Esophagus muscularis mucosa (tissue), 4 donors: ENCODE results near the gene ANXA6. TPM values are rescaled to one million over a fixed set of nuclear protein-coding genes. Genes with fewer than 3 reads are reported as not detected.

Experiments used
- DNase-seq: peaks from one replicate; pipeline ENCODE4 v3.0.0-alpha.2; 2017; ENCODE audit errors: extremely low spot score
- H3K27ac ChIP-seq, 4 donors: fragments of 200-600 bp; sonication (generic); replicated peaks in 1 of 4; 1 replicate in 3 of 4; 2 replicates in 1 of 4; pipeline ENCODE4 v1.5.1; 2016 to 2019; ENCODE audit warnings: mild to moderate bottlenecking in 1 of 4
- H3K27me3 ChIP-seq, 4 donors: fragments of 200-600 bp; sonication (generic); one replicate each; pipeline versions ENCODE4 v1.5.1 to v1.6.0; 2016 to 2019
- H3K36me3 ChIP-seq, 4 donors: fragments of 200-600 bp; sonication (generic); one replicate each; pipeline ENCODE4 v1.5.1; 2016 to 2019
- H3K4me1 ChIP-seq, 4 donors: fragments of 200-600 bp; sonication (generic); one replicate each; pipeline ENCODE4 v1.5.1; 2016 to 2019
- H3K4me3 ChIP-seq, 4 donors: fragments of 200-600 bp; sonication (generic); 1 replicate in 2 of 4; 2 replicates in 2 of 4; pipeline ENCODE4 v1.5.1; 2016 to 2019; ENCODE audit warnings: mild to moderate bottlenecking in 4 of 4, moderate library complexity in 1 of 4
- H3K9me3 ChIP-seq, 4 donors: fragments of 200-600 bp; sonication (generic); 1 replicate in 3 of 4; 2 replicates in 1 of 4; pipeline ENCODE4 v1.5.1; 2016 to 2019
- EP300 ChIP-seq: sonication (generic); formaldehyde crosslinking; IDR thresholded peaks from one replicate; pipeline ENCODE4 v1.6.1; 2017; ENCODE audit warnings: antibody characterized with exemption
- POLR2A ChIP-seq: fragments of 450-650 bp; IDR thresholded peaks from one replicate; pipeline ENCODE4 v1.6.1; 2017; ENCODE audit warnings: antibody characterized with exemption, moderate library complexity, mild to moderate bottlenecking, low read depth
- POLR2AphosphoS5 ChIP-seq, 2 donors: sonication (generic); formaldehyde crosslinking; IDR thresholded peaks; one replicate each; pipeline ENCODE4 v1.6.1; 2017; ENCODE audit warnings: antibody characterized with exemption in 2 of 2
- WGBS: methylation state at CpG from one replicate; pipeline ENCODE4 v1.1.5; 2018; 5-methylcytosine and 5-hydroxymethylcytosine counted together
- intact Hi-C: fragments of 100-400 bp; cut with DNase I; formaldehyde crosslinking; loops from one replicate; pipeline ENCODE4 v1.15.1; 2023
- total RNA-seq, 4 donors: library from RNA; depleted of rRNA; stranded (reverse); fragments of >200 nt; gene quantifications; one replicate each; pipeline versions ENCODE4 v1.1.0 to v1.2.1, GENCODE V29; 2016
- TF ChIP-seq, protein P1 (sequence below), 3 experiments: fragments of 200-600 bp in 2 of 3; fragments of 450-650 bp in 1 of 3; sonication (generic) in 2 of 3; IDR thresholded peaks; one replicate each; pipeline ENCODE4 v1.5.1; 2017 to 2019; ENCODE audit warnings: antibody characterized with exemption in 3 of 3, mild to moderate bottlenecking in 2 of 3, moderate library complexity in 1 of 3

The ANXA6 gene
- total RNA-seq, 4 donors from 2014 or later, result 232 to 442 (median 374) TPM

DNA sequence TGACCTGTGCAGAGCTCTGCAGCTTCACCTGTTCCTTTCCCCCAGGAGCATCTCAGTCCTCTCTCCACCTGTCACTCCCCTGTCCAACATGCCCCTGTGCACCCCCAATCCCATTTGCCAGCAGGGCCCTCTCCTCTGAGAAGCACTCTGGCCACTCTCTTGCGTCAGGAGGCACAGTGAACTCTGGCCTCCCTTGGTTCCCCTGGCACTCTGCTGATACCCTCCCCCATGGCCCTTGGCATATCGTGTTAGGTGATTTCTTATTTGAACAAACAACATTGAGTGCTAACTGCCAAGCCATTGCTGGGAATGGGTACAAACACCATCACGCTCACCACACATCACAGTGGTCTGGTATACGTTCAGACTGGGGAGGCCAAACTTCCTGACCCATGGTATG is 55.8 kb downstream of the ANXA6 start:
- DNase-seq, result no peak
- H3K36me3 ChIP-seq, result peaks cover 0 to 58% (median 41%) of the 10 kb centered on the region in 4 donors
- peaks cover 26 to 38% (median 34%) of the 10 kb centered on the region in 4 donors for H3K4me1 ChIP-seq
- peak overlapping the region in 1 of 4 donors; percentile 30 for H3K27ac ChIP-seq
- no peak overlapping the region for H3K4me3 ChIP-seq
- intact Hi-C loops, result no loop called here
- H3K27me3 ChIP-seq, result no peaks in the 10 kb centered on the region
- H3K9me3 ChIP-seq, result no peaks in the 10 kb centered on the region
- TF ChIP-seq, protein P1, sequence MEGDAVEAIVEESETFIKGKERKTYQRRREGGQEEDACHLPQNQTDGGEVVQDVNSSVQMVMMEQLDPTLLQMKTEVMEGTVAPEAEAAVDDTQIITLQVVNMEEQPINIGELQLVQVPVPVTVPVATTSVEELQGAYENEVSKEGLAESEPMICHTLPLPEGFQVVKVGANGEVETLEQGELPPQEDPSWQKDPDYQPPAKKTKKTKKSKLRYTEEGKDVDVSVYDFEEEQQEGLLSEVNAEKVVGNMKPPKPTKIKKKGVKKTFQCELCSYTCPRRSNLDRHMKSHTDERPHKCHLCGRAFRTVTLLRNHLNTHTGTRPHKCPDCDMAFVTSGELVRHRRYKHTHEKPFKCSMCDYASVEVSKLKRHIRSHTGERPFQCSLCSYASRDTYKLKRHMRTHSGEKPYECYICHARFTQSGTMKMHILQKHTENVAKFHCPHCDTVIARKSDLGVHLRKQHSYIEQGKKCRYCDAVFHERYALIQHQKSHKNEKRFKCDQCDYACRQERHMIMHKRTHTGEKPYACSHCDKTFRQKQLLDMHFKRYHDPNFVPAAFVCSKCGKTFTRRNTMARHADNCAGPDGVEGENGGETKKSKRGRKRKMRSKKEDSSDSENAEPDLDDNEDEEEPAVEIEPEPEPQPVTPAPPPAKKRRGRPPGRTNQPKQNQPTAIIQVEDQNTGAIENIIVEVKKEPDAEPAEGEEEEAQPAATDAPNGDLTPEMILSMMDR (IDR thresholded peaks at IDR 0.05), result no peak
- TF ChIP-seq POLR2A (no peak), EP300 (no peak), POLR2AphosphoS5 (IDR thresholded peaks at IDR 0.05) (no peak)
- WGBS, result 92% methylated on average over 4 of the region's 4 CpGs

DNA sequence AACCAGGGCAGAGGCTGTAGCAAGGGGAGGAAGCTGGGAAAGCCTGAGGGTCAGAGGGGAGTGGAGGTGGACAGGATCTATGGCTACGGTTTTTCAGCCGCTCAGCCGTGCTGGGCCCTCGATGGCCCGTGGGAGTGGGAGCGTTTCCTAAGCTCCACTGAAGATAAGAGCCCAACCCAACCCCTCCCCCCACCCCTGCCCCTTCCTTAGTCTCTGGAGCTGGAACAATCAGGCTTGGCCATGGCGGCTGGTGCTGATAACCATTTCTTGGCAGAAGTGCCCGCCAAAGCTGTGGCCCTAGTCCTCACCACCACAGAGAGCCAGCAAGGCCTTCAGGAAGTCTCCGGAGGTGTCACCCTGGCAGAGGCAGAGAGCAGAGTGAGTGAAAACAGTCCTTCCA is 56.4 kb downstream of the ANXA6 start:
- 93% methylated on average over 8 of the region's 9 CpGs for WGBS
- Histone ChIP-seq H3K4me1 (peaks cover 26 to 36% (median 32%) of the 10 kb centered on the region in 4 donors), H3K9me3 (no peaks in the 10 kb centered on the region), H3K27me3 (no peaks in the 10 kb centered on the region), H3K4me3 (no peak overlapping the region), H3K27ac (peak overlapping the region in 1 of 4 donors; percentile 30), H3K36me3 (peaks cover 0 to 52% (median 35%) of the 10 kb centered on the region in 4 donors)
- DNase-seq, result no peak
- intact Hi-C loops, result no loop called here
- TF ChIP-seq, protein P1 (IDR thresholded peaks at IDR 0.05), result no peak
- TF ChIP-seq POLR2AphosphoS5 (IDR thresholded peaks at IDR 0.05), result no peak
- TF ChIP-seq POLR2A, result no peak
- TF ChIP-seq EP300, result no peak

DNA sequence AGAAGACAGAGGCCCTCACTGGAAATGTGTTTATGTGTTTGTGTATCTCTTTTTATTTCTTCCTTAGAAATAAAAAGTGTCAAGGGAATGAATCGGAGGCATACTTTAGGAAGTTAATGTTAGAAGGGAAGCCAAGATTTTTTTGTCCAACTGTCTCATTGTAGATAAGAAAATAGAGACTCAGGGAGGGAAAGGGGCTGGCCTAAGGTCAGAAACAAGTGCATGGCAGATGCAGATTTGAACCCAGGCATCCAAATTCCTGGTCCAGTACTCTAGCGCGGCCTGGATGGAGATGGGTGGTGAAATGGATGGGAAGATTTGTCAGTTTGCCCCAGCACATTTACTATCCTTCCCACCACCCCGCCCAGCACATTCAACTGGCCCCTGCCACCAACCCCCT is 56.9 kb downstream of the ANXA6 start:
- peaks cover 26 to 36% (median 34%) of the 10 kb centered on the region in 4 donors for H3K4me1 ChIP-seq
- H3K36me3 ChIP-seq, result peaks cover 0 to 49% (median 31%) of the 10 kb centered on the region in 4 donors
- TF ChIP-seq EP300, result no peak
- TF ChIP-seq POLR2A, result no peak
- TF ChIP-seq POLR2AphosphoS5 (IDR thresholded peaks at IDR 0.05), result no peak
- TF ChIP-seq, protein P1 (IDR thresholded peaks at IDR 0.05), result no peak
- intact Hi-C loops, result no loop called here
- H3K27ac ChIP-seq, result peak overlapping the region in 1 of 4 donors; percentile 5
- DNase-seq, result no peak
- no peak overlapping the region for H3K4me3 ChIP-seq
- WGBS, result 83% methylated on average over 4 of the region's 4 CpGs
- no peaks in the 10 kb centered on the region for H3K27me3 ChIP-seq
- no peaks in the 10 kb centered on the region for H3K9me3 ChIP-seq

DNA sequence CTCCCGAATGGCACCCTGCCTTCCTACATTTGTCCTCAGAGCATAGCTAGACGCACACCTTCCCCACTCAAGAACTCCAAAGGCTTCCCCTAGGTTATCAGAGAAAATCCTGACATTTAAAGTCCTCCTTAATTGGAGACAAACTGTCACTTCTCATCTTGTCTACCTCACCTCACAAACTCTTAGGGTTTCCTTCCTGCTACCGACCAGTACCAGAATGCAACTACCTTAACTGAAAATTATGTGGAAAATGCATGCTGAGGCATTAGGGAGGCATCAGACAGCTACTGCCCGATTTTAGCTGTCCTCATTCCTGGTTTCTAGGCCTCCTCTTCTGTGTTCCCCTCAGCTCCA is 58.8 kb downstream of the ANXA6 start:
- no peak for TF ChIP-seq POLR2A
- TF ChIP-seq POLR2AphosphoS5 (IDR thresholded peaks at IDR 0.05), result no peak
- TF ChIP-seq EP300, result no peak
- TF ChIP-seq, protein P1 (IDR thresholded peaks at IDR 0.05), result no peak
- Histone ChIP-seq H3K36me3 (peaks cover 0 to 37% (median 23%) of the 10 kb centered on the region in 4 donors), H3K27ac (no peak overlapping the region), H3K4me3 (no peak overlapping the region), H3K9me3 (no peaks in the 10 kb centered on the region), H3K4me1 (peaks cover 28 to 48% (median 36%) of the 10 kb centered on the region in 4 donors), H3K27me3 (no peaks in the 10 kb centered on the region)
- intact Hi-C loops, result no loop called here
- no peak for DNase-seq
- 60% methylated on average over 4 of the region's 4 CpGs for WGBS
